ENCODE measurements around the gene CYB561. TPM values are rescaled to one million over a fixed set of nuclear protein-coding genes. Genes with fewer than 3 reads are reported as not detected.

The CYB561 gene
- total RNA-seq, 1 experiment from 2014 or later: 35.1 TPM

- H3K4me3 Mint-ChIP-seq: no peak overlapping the region
- H3K9me3 Mint-ChIP-seq: no peaks in the 10 kb centered on the region
- ChIA-PET POLR2A (interaction anchor here (0.6 to 1.5 kb wide), 4 partner anchors 53 to 254 kb away, joined by 3 to 4 read pairs (median 3); partner anchors contain the start of gene KCNH6), CTCF (interaction anchor here (0.5 to 7.9 kb wide), 80 partner anchors 10 to 1224 kb away, joined by 3 to 167 read pairs (median 6); partner anchors contain the start of genes ACE, CYB561, DCAF7 and KCNH6)
- peaks cover 35% of the 10 kb centered on the region for H3K4me1 Mint-ChIP-seq
- TF ChIP-seq ZNF281 (CRISPR knock-in tag; IDR thresholded peaks at IDR 0.05): no peak
- TF ChIP-seq CTCF (IDR thresholded peaks at IDR 0.05): peak; percentile 66
- DNase-seq (ENCODE audit: low spot score) (peak; percentile 83), ATAC-seq (peak; percentile 62)
- no peak overlapping the region for H3K27ac Mint-ChIP-seq
- peaks cover 4% of the 10 kb centered on the region; the same call in 1 of the 2 replicates for H3K36me3 Mint-ChIP-seq
- H3K27me3 Mint-ChIP-seq (ENCODE audit: low read depth): no peaks in the 10 kb centered on the region
Measured at GRCh38 chr17:63425483-63425882, 20.6 kb downstream of the CYB561 start.

- Mint-ChIP-seq H3K27me3 (ENCODE audit: low read depth) (no peaks in the 10 kb centered on the region), H3K4me3 (no peak overlapping the region), H3K36me3 (peaks cover 4% of the 10 kb centered on the region; the same call in 1 of the 2 replicates), H3K9me3 (no peaks in the 10 kb centered on the region), H3K4me1 (peaks cover 32% of the 10 kb centered on the region), H3K27ac (peak overlapping the region; percentile 29; the same call in 1 of the 2 replicates)
- POLR2A ChIA-PET: no interaction called here
- CTCF ChIA-PET: interaction anchor here (3.1 to 7.0 kb wide), 6 partner anchors 13 to 272 kb away, joined by 19 to 121 read pairs (median 47); partner anchors contain the start of gene MAP3K3
- DNase-seq (ENCODE audit: low spot score) (no peak), ATAC-seq (no peak)
- TF ChIP-seq SOX15 (CRISPR knock-in tag; IDR thresholded peaks at IDR 0.05): no peak
- no peak for TF ChIP-seq CREB1 (CRISPR knock-in tag; IDR thresholded peaks at IDR 0.05)
- no peak for TF ChIP-seq PRRX2 (CRISPR knock-in tag; IDR thresholded peaks at IDR 0.05)
- TF ChIP-seq KAT7 (CRISPR knock-in tag; IDR thresholded peaks at IDR 0.05; ENCODE audit: borderline replicate concordance): no peak
- TF ChIP-seq CDX4 (CRISPR knock-in tag; IDR thresholded peaks at IDR 0.05; ENCODE audit: borderline replicate concordance): no peak
- TF ChIP-seq GABPB1 (CRISPR knock-in tag; IDR thresholded peaks at IDR 0.05): no peak
- no peak for TF ChIP-seq HMGA2 (CRISPR knock-in tag; IDR thresholded peaks at IDR 0.05)
- TF ChIP-seq E2F1 (CRISPR knock-in tag; IDR thresholded peaks at IDR 0.05): no peak
- no peak for TF ChIP-seq ATF3 (CRISPR knock-in tag; conservative IDR thresholded peaks at IDR 0.05)
- no peak for TF ChIP-seq PREB (CRISPR knock-in tag; IDR thresholded peaks at IDR 0.05; ENCODE audit: borderline replicate concordance)
- TF ChIP-seq TEAD4 (CRISPR knock-in tag; IDR thresholded peaks at IDR 0.05): no peak
- TF ChIP-seq NFATC4 (CRISPR knock-in tag; IDR thresholded peaks at IDR 0.05): no peak
- TF ChIP-seq NR1H2 (CRISPR knock-in tag; IDR thresholded peaks at IDR 0.05): no peak
- TF ChIP-seq EMX1 (CRISPR knock-in tag; IDR thresholded peaks at IDR 0.05): no peak
- no peak for TF ChIP-seq ZNF671 (CRISPR knock-in tag; IDR thresholded peaks at IDR 0.05)
- TF ChIP-seq TEAD1 (CRISPR knock-in tag; IDR thresholded peaks at IDR 0.05): no peak
- no peak for TF ChIP-seq ZNF281 (CRISPR knock-in tag; IDR thresholded peaks at IDR 0.05)
- TF ChIP-seq ZNF425 (CRISPR knock-in tag; conservative IDR thresholded peaks at IDR 0.05): no peak
- no peak for TF ChIP-seq ATF2 (CRISPR knock-in tag; IDR thresholded peaks at IDR 0.05; ENCODE audit: borderline replicate concordance, low read depth)
Measured at GRCh38 chr17:63423963-63424362, 22.1 kb downstream of the CYB561 start.

Data from WTC11 (cell line).